ENCODE results near the gene CAMK2G.

The CAMK2G gene

DNA sequence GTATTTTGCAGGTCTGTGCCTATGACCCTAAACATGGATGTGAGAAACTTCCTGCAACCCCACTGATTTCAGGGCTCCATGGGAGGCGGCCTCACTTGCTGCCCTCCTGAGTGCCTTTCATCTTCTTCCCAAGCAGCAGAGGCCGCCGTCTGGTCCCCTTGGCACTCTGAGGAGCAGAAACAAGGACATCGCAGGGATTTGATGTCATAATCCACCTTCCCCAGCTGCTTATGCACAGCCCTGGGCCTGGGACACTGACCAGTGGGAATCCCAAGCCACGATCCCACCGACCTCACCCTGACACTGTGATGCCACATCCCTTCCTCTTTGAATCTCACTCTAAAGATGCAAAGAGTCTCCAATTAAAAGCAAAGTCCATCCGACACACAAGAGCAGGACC is 7.7 kb downstream of the CAMK2G start:
- DNase-seq (ENCODE audit: low read depth) = no peak
- no peak overlapping the region for H3K4me3 ChIP-seq (ENCODE audit: low read length)
- TF ChIP-seq, protein P1, sequence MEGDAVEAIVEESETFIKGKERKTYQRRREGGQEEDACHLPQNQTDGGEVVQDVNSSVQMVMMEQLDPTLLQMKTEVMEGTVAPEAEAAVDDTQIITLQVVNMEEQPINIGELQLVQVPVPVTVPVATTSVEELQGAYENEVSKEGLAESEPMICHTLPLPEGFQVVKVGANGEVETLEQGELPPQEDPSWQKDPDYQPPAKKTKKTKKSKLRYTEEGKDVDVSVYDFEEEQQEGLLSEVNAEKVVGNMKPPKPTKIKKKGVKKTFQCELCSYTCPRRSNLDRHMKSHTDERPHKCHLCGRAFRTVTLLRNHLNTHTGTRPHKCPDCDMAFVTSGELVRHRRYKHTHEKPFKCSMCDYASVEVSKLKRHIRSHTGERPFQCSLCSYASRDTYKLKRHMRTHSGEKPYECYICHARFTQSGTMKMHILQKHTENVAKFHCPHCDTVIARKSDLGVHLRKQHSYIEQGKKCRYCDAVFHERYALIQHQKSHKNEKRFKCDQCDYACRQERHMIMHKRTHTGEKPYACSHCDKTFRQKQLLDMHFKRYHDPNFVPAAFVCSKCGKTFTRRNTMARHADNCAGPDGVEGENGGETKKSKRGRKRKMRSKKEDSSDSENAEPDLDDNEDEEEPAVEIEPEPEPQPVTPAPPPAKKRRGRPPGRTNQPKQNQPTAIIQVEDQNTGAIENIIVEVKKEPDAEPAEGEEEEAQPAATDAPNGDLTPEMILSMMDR (IDR thresholded peaks at IDR 0.05; ENCODE audit: insufficient read depth, low read depth, low read length, missing control alignments) = no peak

DNA sequence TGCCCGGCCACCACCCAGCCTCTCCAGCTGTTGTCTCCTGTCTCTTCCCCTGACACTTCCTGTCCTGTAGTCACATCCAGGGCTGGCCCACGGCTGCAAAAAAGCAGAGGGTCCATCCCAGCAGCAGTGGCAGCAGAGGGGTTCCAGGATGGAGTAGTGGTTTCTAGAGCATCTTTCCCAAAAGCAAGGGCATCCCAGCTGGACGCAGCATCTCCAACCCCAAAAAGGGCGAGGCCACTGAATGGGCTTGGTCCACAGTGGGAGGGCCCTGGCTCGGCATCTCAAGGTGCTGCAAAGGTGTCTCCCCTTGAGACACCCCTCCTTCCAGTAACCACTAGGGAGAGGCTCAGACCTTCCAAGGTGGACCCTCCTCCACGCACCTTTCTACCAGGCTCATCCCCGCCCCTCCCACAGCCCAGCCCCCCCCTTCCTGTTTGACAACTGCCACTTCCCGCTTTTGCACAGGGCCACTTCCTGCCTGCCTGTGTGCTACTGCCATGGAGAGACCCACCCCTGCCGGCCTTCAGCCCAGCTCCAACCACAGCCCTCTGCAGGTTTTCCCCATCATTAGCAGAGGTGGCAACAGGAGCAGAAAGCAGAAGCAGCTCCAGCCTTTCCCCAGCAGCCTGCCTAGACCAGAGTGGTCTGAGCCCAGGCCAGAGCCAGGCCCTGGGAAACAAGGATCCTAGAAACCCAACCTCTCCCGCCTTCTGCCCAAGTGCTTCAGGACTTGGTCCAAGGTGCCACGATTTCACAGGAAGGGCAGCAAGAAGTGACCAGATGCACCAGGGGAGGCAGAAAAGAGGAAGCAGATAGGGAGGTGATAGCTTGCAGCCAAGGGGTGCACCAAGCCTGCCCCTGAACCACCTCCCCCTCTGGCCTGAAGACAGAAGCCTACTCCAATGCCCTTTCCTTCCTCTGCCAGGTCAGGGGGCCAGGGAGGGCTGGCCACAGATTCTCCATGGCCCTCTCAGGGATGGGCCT is 8.6 kb downstream of the CAMK2G start:
- no peak overlapping the region for H3K4me3 ChIP-seq (ENCODE audit: low read length)
- DNase-seq (ENCODE audit: low read depth) = no peak

DNA sequence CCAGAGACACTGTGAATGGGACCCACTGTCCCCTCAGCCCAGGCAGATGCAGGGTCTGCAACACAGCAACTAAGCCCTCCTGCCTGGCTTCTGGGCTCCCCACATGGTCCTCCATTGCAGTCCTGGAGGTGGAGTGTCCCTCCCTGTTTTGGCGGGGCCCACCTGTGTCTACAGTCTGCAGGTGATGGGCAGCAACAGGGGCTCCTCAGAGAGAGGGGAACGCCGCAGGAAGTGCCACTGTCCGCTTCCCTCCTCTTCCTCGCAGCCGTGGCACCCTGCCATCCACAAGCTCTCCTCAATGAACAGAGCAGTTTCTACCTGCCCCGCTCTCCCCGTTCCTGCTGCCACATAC is 9.3 kb downstream of the CAMK2G start:
- H3K4me3 ChIP-seq (ENCODE audit: low read length) = no peak overlapping the region
- no peak for DNase-seq (ENCODE audit: low read depth)

More for the DNA sequence above, 8.6 kb downstream of the CAMK2G start:
- TF ChIP-seq, protein P1 (IDR thresholded peaks at IDR 0.05; ENCODE audit: insufficient read depth, low read depth, low read length, missing control alignments) = no peak

DNA sequence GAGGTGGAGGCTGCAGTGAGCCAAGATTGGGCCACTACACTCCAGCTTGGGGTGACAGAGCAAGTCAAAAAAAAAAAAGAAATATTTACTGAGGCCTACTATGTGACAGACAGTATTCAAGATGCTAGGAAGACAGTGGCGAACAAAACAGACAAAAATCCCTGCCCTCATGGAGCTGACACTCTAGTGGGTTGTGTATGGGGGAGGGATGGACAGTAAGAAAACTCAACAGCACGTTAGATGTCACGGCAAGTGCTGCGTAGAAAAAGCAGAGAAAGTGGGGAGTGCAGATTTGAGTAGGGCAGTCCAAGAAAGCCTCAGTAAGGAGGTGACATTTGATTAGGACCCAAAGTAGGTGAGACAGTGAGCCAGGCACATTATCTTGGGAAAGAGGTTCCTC is 10.1 kb downstream of the CAMK2G start:
- TF ChIP-seq, protein P1 (IDR thresholded peaks at IDR 0.05; ENCODE audit: insufficient read depth, low read depth, low read length, missing control alignments) = no peak
- no peak for DNase-seq (ENCODE audit: low read depth)
- H3K4me3 ChIP-seq (ENCODE audit: low read length) = no peak overlapping the region

More for the DNA sequence above, 9.3 kb downstream of the CAMK2G start:
- TF ChIP-seq, protein P1 (IDR thresholded peaks at IDR 0.05; ENCODE audit: insufficient read depth, low read depth, low read length, missing control alignments) = no peak

DNA sequence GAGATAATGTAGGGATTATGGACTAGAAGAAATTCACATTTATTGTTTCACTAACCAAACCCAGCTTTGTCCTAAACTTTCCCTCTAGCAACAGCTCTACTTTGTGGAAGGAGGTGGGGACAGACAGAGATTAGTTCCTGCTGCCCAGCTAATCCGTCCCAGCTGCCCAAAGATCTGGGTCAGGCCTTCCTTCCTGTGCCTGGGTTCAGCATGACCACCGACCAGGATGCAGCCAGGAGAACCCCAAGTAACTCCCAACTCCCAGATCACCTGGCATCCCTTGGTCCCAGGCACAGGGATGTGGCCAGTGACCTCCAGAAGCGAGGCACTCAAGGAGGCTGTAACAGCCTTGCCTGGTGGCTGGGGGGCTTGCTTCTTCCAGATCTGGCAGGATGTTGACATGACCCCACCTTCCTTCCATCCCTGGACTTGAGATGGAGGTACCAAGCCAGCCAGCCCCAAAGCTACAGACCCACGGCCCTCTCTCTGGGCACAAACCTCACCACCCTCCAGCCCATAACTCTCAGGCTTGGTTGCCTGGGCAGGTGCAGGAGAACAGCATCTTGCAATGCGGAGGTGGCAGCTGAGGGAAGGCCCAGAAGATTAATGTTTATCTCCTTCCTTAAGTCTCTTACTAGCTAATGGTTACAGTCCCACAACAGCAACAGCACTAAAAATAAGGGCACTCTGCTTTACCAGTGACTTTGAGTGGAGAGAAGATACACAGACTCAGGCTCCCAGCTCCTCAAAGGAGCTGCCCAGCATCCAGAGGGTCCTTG is 11.1 kb downstream of the CAMK2G start:
- H3K4me3 ChIP-seq (ENCODE audit: low read length) = no peak overlapping the region
- no peak for DNase-seq (ENCODE audit: low read depth)
- TF ChIP-seq, protein P1 (IDR thresholded peaks at IDR 0.05; ENCODE audit: insufficient read depth, low read depth, low read length, missing control alignments) = no peak

DNA sequence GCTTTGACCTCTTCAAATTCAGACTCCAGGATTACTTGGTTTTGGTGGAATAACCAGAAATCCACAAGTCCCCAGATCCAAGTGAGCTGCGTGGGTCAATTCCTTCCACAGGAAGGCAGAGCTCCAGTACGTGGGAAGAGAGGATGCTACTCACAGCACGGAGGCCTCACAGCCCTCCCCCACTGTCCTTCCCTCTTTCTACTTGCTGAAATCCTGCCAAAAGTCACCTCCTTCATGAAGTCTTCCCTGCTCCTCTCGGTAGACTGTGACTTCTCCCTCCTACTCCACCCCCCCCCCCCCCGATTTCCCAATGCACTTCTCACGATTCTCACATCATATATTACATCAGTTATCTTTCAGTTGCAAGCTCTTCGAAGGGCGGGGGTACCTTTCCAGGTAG is 12.3 kb downstream of the CAMK2G start:
- TF ChIP-seq, protein P1 (IDR thresholded peaks at IDR 0.05; ENCODE audit: insufficient read depth, low read depth, low read length, missing control alignments) = no peak
- no peak overlapping the region for H3K4me3 ChIP-seq (ENCODE audit: low read length)
- no peak for DNase-seq (ENCODE audit: low read depth)
